K562 (cell line): ENCODE data around the gene SLC35B4. TPM values are rescaled to one million over a fixed set of nuclear protein-coding genes. Genes with fewer than 3 reads are reported as not detected.

Experiments
- CAMTA2 ChIP-seq: fragments of 250-450 bp; sonication (Bioruptor Pico); conservative IDR thresholded peaks from 2 replicates; pipeline ENCODE4 v1.5.1; 2022
- EZH2 ChIP-seq: IDR thresholded peaks from 2 replicates; pipeline ENCODE4 v1.6.1; 2012; ENCODE audit warnings: low read depth, mild to moderate bottlenecking, inconsistent platforms, low read length, borderline replicate concordance
- GATAD2B ChIP-seq: fragments of 450-650 bp; IDR thresholded peaks from 2 replicates; pipeline ENCODE4 v1.6.1; 2017; ENCODE audit warnings: mild to moderate bottlenecking, borderline replicate concordance
- JUND ChIP-seq, 2 experiments: IDR thresholded peaks; 2 replicates in 1 of 2; 3 replicates in 1 of 2; pipeline ENCODE4 v1.6.1; 2011; ENCODE audit warnings: borderline replicate concordance in 2 of 2, low read depth in 2 of 2, low read length in 2 of 2, improper control_type of control experiment in 1 of 2, missing biosample characterization in 1 of 2, missing genetic modification characterization in 1 of 2, missing genetic modification reagents in 1 of 2
- RBM14 ChIP-seq: fragments of 200-400 bp; formaldehyde crosslinking; IDR thresholded peaks from 2 replicates; pipeline ENCODE4 v1.6.1; 2018; ENCODE audit warnings: low read depth, mild to moderate bottlenecking, low read length, moderate library complexity, borderline replicate concordance; ENCODE audit not compliant: insufficient read depth
- TCFL5 ChIP-seq: fragments of 250-450 bp; sonication (Bioruptor Pico); conservative IDR thresholded peaks from 2 replicates; pipeline ENCODE4 v1.6.1; 2021; ENCODE audit warnings: mild to moderate bottlenecking, moderate library complexity, matching md5 sums
- ZNF408 ChIP-seq: fragments of 250-450 bp; sonication (Bioruptor Pico); IDR thresholded peaks from 2 replicates; pipeline ENCODE4 v1.4.0; 2020; ENCODE audit warnings: low read depth, mild to moderate bottlenecking, moderate library complexity
- polyA plus RNA-seq, 8 experiments: library from polyadenylated mRNA; depleted of rRNA in 4 of 8; stranded (reverse) in 5 of 8; unstranded in 3 of 8; fragments of >200 nt; fragmentation: Nextera tagmentation in 2 of 8; fragmentation: Illumina TruSeq in 1 of 8; extraction: Ambion mirVana in 2 of 8; extraction: Trizol in 1 of 8; gene quantifications; 2 replicates each; pipeline versions ENCODE4 v1.2.1 to v1.2.3, GENCODE V29; 2011 to 2014; ENCODE audit warnings: inconsistent platforms in 1 of 8, missing spikeins in 1 of 8
- total RNA-seq, 7 experiments: library from RNA; depleted of rRNA in 6 of 7; stranded (reverse); fragments of >200 nt in 6 of 7; fragmentation: Illumina TruSeq in 2 of 7; extraction: Trizol in 2 of 7; gene quantifications; 2 replicates each; pipeline versions ENCODE4 v1.2.1 to v1.2.3, GENCODE V29; 2011 to 2021; ENCODE audit warnings: low replicate concordance in 1 of 7
- TF ChIP-seq, protein P1 (sequence below), 3 experiments: fragments of 200-800 bp in 1 of 3; sonication (Bioruptor generic) in 1 of 3; sonication (generic) in 1 of 3; formaldehyde crosslinking in 1 of 3; IDR thresholded peaks; 2 replicates each; pipeline versions ENCODE4 v1.6.1 to v1.8.0; 2016 to 2022; ENCODE audit warnings: mild to moderate bottlenecking in 2 of 3, missing compliant biosample characterization in 2 of 3, missing genetic modification characterization in 2 of 3, missing genetic modification reagents in 1 of 3
- TF ChIP-seq, protein P2 (sequence below): IDR thresholded peaks from 2 replicates; pipeline ENCODE4 v1.6.1; 2011; ENCODE audit not compliant: insufficient read length; ENCODE audit errors: extremely low read depth
- TF ChIP-seq, protein P3 (sequence below): fragments of 200-600 bp; sonication (generic); IDR thresholded peaks from one replicate; pipeline ENCODE4 v1.6.1; 2012; ENCODE audit warnings: mild to moderate bottlenecking, low read depth, low read length, inconsistent platforms

The SLC35B4 gene
- total and polyA plus RNA-seq, 9 of the 15 experiments (the other 6 are each of a cell fraction or from before 2014, with no cell fraction given), result 6.1 to 34.9 (median 17.6) TPM

DNA sequence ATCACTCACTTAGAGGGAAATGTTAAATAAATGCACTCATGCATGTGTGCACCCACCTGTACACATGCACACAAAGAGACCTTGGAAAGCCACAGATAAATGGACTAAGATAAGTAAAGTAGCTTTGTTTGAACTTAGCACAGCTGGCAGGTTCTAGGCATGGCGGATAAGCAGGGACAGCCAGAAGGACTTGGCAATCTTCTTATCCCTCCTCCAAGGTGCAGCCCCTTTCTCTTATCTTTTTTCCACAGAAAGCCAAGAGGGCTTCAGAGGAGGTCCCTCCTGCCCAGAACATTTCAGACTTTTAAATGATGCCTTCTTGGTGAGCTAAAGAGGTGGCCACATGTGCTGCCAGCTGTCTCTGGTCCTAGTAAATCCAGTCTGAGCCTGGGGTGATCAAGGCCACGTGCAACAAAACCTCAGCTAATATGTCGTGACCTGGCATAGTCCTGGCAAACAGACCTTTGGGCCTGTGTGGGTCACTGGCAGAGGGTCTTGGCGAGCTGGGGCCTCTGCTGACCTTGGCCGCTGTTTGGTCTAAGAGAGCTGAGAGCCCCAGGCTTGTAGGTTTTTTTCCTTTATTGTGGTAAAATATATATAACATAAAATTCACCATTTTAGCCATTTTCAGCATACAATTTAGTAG is 43.2 kb upstream of the SLC35B4 start (continued):
- TF ChIP-seq RBM14 (no peak), ZNF408 (CRISPR knock-in tag) (no peak), JUND (IDR thresholded peaks at IDR 0.05; ENCODE audit: borderline replicate concordance, low read depth, low read length) (no peak), JUND (tag; IDR thresholded peaks at IDR 0.05; ENCODE audit: borderline replicate concordance, low read depth, low read length) (0 out of 3 replicates have a peak, but pooled peaks have one; percentile 17), CAMTA2 (CRISPR knock-in tag) (no peak), EZH2 (no peak), GATAD2B (0 out of 2 replicates have a peak, but pooled peaks have one; percentile 31), TCFL5 (CRISPR knock-in tag) (no peak)
- TF ChIP-seq, protein P1, sequence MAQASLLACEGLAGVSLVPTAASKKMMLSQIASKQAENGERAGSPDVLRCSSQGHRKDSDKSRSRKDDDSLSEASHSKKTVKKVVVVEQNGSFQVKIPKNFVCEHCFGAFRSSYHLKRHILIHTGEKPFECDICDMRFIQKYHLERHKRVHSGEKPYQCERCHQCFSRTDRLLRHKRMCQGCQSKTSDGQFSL (CRISPR knock-in tag; IDR thresholded peaks at IDR 0.05), result no peak
- TF ChIP-seq, protein P1 (tag; IDR thresholded peaks at IDR 0.05), result no peak
- TF ChIP-seq, protein P2, sequence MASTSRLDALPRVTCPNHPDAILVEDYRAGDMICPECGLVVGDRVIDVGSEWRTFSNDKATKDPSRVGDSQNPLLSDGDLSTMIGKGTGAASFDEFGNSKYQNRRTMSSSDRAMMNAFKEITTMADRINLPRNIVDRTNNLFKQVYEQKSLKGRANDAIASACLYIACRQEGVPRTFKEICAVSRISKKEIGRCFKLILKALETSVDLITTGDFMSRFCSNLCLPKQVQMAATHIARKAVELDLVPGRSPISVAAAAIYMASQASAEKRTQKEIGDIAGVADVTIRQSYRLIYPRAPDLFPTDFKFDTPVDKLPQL, result no peak
- TF ChIP-seq, protein P3, sequence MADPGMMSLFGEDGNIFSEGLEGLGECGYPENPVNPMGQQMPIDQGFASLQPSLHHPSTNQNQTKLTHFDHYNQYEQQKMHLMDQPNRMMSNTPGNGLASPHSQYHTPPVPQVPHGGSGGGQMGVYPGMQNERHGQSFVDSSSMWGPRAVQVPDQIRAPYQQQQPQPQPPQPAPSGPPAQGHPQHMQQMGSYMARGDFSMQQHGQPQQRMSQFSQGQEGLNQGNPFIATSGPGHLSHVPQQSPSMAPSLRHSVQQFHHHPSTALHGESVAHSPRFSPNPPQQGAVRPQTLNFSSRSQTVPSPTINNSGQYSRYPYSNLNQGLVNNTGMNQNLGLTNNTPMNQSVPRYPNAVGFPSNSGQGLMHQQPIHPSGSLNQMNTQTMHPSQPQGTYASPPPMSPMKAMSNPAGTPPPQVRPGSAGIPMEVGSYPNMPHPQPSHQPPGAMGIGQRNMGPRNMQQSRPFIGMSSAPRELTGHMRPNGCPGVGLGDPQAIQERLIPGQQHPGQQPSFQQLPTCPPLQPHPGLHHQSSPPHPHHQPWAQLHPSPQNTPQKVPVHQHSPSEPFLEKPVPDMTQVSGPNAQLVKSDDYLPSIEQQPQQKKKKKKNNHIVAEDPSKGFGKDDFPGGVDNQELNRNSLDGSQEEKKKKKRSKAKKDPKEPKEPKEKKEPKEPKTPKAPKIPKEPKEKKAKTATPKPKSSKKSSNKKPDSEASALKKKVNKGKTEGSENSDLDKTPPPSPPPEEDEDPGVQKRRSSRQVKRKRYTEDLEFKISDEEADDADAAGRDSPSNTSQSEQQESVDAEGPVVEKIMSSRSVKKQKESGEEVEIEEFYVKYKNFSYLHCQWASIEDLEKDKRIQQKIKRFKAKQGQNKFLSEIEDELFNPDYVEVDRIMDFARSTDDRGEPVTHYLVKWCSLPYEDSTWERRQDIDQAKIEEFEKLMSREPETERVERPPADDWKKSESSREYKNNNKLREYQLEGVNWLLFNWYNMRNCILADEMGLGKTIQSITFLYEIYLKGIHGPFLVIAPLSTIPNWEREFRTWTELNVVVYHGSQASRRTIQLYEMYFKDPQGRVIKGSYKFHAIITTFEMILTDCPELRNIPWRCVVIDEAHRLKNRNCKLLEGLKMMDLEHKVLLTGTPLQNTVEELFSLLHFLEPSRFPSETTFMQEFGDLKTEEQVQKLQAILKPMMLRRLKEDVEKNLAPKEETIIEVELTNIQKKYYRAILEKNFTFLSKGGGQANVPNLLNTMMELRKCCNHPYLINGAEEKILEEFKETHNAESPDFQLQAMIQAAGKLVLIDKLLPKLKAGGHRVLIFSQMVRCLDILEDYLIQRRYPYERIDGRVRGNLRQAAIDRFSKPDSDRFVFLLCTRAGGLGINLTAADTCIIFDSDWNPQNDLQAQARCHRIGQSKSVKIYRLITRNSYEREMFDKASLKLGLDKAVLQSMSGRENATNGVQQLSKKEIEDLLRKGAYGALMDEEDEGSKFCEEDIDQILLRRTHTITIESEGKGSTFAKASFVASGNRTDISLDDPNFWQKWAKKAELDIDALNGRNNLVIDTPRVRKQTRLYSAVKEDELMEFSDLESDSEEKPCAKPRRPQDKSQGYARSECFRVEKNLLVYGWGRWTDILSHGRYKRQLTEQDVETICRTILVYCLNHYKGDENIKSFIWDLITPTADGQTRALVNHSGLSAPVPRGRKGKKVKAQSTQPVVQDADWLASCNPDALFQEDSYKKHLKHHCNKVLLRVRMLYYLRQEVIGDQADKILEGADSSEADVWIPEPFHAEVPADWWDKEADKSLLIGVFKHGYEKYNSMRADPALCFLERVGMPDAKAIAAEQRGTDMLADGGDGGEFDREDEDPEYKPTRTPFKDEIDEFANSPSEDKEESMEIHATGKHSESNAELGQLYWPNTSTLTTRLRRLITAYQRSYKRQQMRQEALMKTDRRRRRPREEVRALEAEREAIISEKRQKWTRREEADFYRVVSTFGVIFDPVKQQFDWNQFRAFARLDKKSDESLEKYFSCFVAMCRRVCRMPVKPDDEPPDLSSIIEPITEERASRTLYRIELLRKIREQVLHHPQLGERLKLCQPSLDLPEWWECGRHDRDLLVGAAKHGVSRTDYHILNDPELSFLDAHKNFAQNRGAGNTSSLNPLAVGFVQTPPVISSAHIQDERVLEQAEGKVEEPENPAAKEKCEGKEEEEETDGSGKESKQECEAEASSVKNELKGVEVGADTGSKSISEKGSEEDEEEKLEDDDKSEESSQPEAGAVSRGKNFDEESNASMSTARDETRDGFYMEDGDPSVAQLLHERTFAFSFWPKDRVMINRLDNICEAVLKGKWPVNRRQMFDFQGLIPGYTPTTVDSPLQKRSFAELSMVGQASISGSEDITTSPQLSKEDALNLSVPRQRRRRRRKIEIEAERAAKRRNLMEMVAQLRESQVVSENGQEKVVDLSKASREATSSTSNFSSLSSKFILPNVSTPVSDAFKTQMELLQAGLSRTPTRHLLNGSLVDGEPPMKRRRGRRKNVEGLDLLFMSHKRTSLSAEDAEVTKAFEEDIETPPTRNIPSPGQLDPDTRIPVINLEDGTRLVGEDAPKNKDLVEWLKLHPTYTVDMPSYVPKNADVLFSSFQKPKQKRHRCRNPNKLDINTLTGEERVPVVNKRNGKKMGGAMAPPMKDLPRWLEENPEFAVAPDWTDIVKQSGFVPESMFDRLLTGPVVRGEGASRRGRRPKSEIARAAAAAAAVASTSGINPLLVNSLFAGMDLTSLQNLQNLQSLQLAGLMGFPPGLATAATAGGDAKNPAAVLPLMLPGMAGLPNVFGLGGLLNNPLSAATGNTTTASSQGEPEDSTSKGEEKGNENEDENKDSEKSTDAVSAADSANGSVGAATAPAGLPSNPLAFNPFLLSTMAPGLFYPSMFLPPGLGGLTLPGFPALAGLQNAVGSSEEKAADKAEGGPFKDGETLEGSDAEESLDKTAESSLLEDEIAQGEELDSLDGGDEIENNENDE, result no peak
